Adipocyte (in vitro differentiated cells): Measurements from ENCODE around the gene LENEP.
A peak's percentile ranks its signal among the peaks of the same experiment; 100 is the strongest.

Experiments used
- DNase-seq: peaks from one replicate; pipeline ENCODE4 v3.0.0-alpha.2; 2015; ENCODE audit warnings: low read depth
- H3K27me3 ChIP-seq: replicated peaks from 2 replicates; pipeline ENCODE4 v1.7.0; 2013; ENCODE audit warnings: mild to moderate bottlenecking, low read length, moderate library complexity; ENCODE audit not compliant: control insufficient read depth, insufficient read depth
- H3K36me3 ChIP-seq: 2 replicates; pipeline ENCODE4 v1.7.0; 2013; ENCODE audit warnings: low read length, mild to moderate bottlenecking, moderate library complexity; ENCODE audit not compliant: control insufficient read depth, insufficient read depth, severe bottlenecking
- H3K4me1 ChIP-seq: 2 replicates; pipeline ENCODE4 v1.7.0; 2013; ENCODE audit warnings: mild to moderate bottlenecking, low read length, moderate library complexity; ENCODE audit not compliant: control insufficient read depth, insufficient read depth
- H3K4me3 ChIP-seq: 2 replicates; pipeline ENCODE4 v1.7.0; 2013; ENCODE audit warnings: mild to moderate bottlenecking, low read length, moderate library complexity
- H3K9ac ChIP-seq: 2 replicates; pipeline ENCODE4 v1.7.0; 2013; ENCODE audit warnings: mild to moderate bottlenecking, low read length, moderate library complexity
- H3K9me3 ChIP-seq: 2 replicates; pipeline ENCODE4 v1.7.0; 2013; ENCODE audit warnings: mild to moderate bottlenecking, low read length, moderate library complexity; ENCODE audit not compliant: control insufficient read depth

The LENEP gene

GRCh38 chr1:155029513-155030242 lies 36.3 kb downstream of the LENEP start:
- H3K4me3 ChIP-seq: no peak overlapping the region
- H3K4me1 ChIP-seq: no peaks in the 10 kb centered on the region
- no peaks in the 10 kb centered on the region for H3K36me3 ChIP-seq

GRCh38 chr1:155030243-155030795 lies 36.9 kb downstream of the LENEP start:
- no peak overlapping the region for H3K9ac ChIP-seq
- no peaks in the 10 kb centered on the region for H3K4me1 ChIP-seq
- no peak for DNase-seq
- H3K4me3 ChIP-seq: no peak overlapping the region
- no peaks in the 10 kb centered on the region for H3K36me3 ChIP-seq
- H3K27me3 ChIP-seq: peaks cover 8% of the 10 kb centered on the region
- no peaks in the 10 kb centered on the region for H3K9me3 ChIP-seq

More at GRCh38 chr1:155029513-155030242, 36.3 kb downstream of the LENEP start:
- H3K27me3 ChIP-seq: peaks cover 8% of the 10 kb centered on the region
- no peak overlapping the region for H3K9ac ChIP-seq
- no peak for DNase-seq
- no peaks in the 10 kb centered on the region for H3K9me3 ChIP-seq

- Histone ChIP-seq H3K4me3 (no peak overlapping the region), H3K9ac (no peak overlapping the region), H3K9me3 (no peaks in the 10 kb centered on the region), H3K27me3 (peaks cover 8% of the 10 kb centered on the region), H3K36me3 (no peaks in the 10 kb centered on the region), H3K4me1 (no peaks in the 10 kb centered on the region)
- no peak for DNase-seq
Observed at GRCh38 chr1:155030899-155031298, 37.5 kb downstream of the LENEP start.

- Histone ChIP-seq H3K4me3 (no peak overlapping the region), H3K4me1 (no peaks in the 10 kb centered on the region), H3K36me3 (no peaks in the 10 kb centered on the region), H3K9ac (no peak overlapping the region), H3K27me3 (peaks cover 8% of the 10 kb centered on the region), H3K9me3 (no peaks in the 10 kb centered on the region)
- DNase-seq: no peak
Observed at GRCh38 chr1:155032886-155033285, 39.5 kb downstream of the LENEP start.

GRCh38 chr1:155033524-155033923 lies 40.1 kb downstream of the LENEP start, which contains the start of the genes DCST1 and DCST2:
Gene DCST1 (plus strand): TSS chr1:155033824. CDS start chr1:155034037, 213 bp downstream.
Gene DCST2 (minus strand): TSS chr1:155033781. CDS start chr1:155033701, 80 bp downstream.
- Histone ChIP-seq H3K27me3 (peaks cover 8% of the 10 kb centered on the region), H3K9me3 (no peaks in the 10 kb centered on the region), H3K4me3 (no peak within 1 kb of the TSS), H3K4me1 (no peaks in the 10 kb centered on the region), H3K9ac (no peak within 1 kb of the TSS), H3K36me3 (no peaks in the 10 kb centered on the region)
- no peak for DNase-seq

- peaks cover 7% of the 10 kb centered on the region for H3K4me1 ChIP-seq
- H3K9ac ChIP-seq: no peak overlapping the region
- no peak for DNase-seq
- no peak overlapping the region for H3K4me3 ChIP-seq
- H3K36me3 ChIP-seq: no peaks in the 10 kb centered on the region
- no peaks in the 10 kb centered on the region for H3K9me3 ChIP-seq
- H3K27me3 ChIP-seq: peaks cover 8% of the 10 kb centered on the region
Observed at GRCh38 chr1:155034318-155035208, 41.2 kb downstream of the LENEP start.

GRCh38 chr1:155035936-155036335 lies 42.5 kb downstream of the LENEP start:
- Histone ChIP-seq H3K4me1 (peaks cover 7% of the 10 kb centered on the region), H3K4me3 (no peak overlapping the region), H3K36me3 (no peaks in the 10 kb centered on the region), H3K27me3 (peaks cover 8% of the 10 kb centered on the region), H3K9ac (no peak overlapping the region), H3K9me3 (no peaks in the 10 kb centered on the region)
- DNase-seq: no peak

GRCh38 chr1:155037043-155037442 lies 43.7 kb downstream of the LENEP start:
- Histone ChIP-seq H3K9ac (no peak overlapping the region), H3K9me3 (no peaks in the 10 kb centered on the region), H3K36me3 (no peaks in the 10 kb centered on the region), H3K27me3 (peaks cover 8% of the 10 kb centered on the region), H3K4me3 (no peak overlapping the region), H3K4me1 (peaks cover 7% of the 10 kb centered on the region)
- DNase-seq: no peak

GRCh38 chr1:155037851-155038441 lies 44.6 kb downstream of the LENEP start:
- no peak overlapping the region for H3K4me3 ChIP-seq
- H3K36me3 ChIP-seq: no peaks in the 10 kb centered on the region
- H3K9me3 ChIP-seq: no peaks in the 10 kb centered on the region
- H3K27me3 ChIP-seq: peaks cover 8% of the 10 kb centered on the region
- no peak for DNase-seq
- peaks cover 7% of the 10 kb centered on the region for H3K4me1 ChIP-seq
- no peak overlapping the region for H3K9ac ChIP-seq

- Histone ChIP-seq H3K4me1 (peaks cover 7% of the 10 kb centered on the region), H3K9ac (no peak overlapping the region), H3K9me3 (no peaks in the 10 kb centered on the region), H3K27me3 (peaks cover 4% of the 10 kb centered on the region), H3K36me3 (no peaks in the 10 kb centered on the region), H3K4me3 (no peak overlapping the region)
- peak; percentile 11 for DNase-seq
Observed at GRCh38 chr1:155038602-155039307, 45.4 kb downstream of the LENEP start.
